ENCODE data around the gene ROCK2.

The ROCK2 gene

GRCh38 chr2:11227595-11227994, 116.8 kb downstream of the ROCK2 start:
- DNase-seq, result no peak

DNA sequence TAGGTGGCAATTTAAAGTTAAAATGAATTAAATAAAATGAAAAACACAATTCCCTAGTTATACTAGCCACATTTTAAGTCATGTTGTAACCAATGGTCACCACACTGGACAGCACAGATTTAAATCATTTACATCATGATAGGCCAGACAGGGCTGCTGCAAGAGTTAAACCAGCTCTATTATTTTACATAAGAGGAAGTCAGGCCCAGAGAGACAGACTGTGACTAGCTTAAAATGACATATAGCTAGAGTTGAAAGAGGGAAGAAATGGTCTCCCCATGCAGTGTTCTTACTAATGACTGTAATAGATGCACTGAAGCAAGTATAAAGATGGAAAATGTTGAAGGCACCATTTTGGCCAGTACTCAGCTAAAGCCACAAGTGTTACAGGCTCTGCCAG, 119.5 kb downstream of the ROCK2 start:
- DNase-seq, result no peak

DNA sequence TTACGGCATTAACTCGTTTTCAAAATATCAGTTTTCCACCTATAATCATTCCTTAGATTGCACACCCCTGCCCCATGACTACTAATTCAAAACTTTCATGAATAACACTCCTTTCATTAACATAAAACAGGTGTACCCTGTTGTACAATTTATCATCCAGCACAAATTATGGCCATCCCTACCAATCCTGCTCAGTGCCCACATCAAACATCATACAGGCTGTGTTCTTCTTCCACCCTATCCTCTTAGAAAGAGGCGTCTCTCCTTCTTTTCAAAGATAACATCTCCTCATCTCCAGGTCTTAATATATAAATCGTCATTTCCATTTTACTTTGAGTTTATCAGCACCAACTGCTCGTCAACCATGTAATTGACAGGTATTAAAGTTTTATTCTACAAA, 121.6 kb downstream of the ROCK2 start:
- no peak for DNase-seq

GRCh38 chr2:11220445-11220844, 124.0 kb downstream of the ROCK2 start:
- no peak for DNase-seq

- no peak for DNase-seq
These were observed 129.0 kb downstream of the ROCK2 start for GRCh38 chr2:11215407-11215806.

GRCh38 chr2:11214770-11215169, 129.7 kb downstream of the ROCK2 start:
- no peak for DNase-seq

GRCh38 chr2:11213975-11214374, 130.5 kb downstream of the ROCK2 start:
- no peak for DNase-seq

DNA sequence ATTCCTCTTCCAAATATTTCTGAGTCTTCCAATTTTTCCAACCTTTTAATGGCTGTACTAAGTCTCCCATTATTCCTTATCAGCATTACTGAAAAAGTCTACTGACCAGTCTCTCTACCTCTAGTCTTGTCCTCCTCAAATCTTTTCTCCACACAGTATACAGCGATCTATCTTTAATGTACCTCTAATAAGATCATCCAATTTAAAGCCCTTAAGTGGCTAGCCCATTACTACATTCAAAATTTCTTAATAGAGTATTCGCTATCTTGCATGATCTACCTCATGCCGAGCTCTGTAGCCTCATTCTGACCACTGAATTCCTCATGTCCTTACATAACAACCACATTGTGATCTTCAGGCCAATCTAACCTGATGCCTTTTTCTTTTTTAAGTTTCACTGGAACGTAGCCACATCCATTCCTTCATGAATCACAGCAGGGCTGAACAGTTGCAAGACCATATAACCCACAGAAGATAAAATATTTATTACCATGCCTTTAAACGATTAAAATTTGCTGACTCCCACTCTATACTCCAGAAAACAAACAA, 131.3 kb downstream of the ROCK2 start:
- no peak for DNase-seq

- no peak for DNase-seq
These were observed 131.8 kb downstream of the ROCK2 start for GRCh38 chr2:11212645-11213044.

DNA sequence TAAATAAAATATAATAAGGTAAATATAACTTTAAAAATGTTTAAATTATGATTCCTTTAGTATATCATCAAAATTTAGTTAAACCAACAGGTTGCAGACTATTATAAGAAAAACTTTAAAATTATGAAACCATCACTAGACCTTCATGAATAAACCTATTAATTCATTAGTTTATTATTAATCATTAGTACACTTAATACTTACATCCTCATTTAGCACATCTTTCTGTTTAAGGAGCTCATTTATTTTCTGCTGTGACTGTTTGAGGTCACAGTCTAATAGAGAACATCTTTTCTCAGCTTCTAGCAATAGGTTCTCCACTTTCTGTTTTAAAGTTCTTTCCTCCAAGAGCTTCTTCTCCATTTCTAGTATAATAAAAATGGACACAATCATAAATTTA, 136.4 kb downstream of the ROCK2 start:
- DNase-seq, result no peak

- no peak for DNase-seq
These were observed 141.0 kb downstream of the ROCK2 start for GRCh38 chr2:11203480-11203879.

- no peak for DNase-seq
These were observed 142.5 kb downstream of the ROCK2 start for GRCh38 chr2:11201969-11202368.

GRCh38 chr2:11200651-11201050, 143.8 kb downstream of the ROCK2 start:
- DNase-seq, result no peak

- no peak for DNase-seq
These were observed 148.2 kb downstream of the ROCK2 start for GRCh38 chr2:11196246-11196645.

DNA sequence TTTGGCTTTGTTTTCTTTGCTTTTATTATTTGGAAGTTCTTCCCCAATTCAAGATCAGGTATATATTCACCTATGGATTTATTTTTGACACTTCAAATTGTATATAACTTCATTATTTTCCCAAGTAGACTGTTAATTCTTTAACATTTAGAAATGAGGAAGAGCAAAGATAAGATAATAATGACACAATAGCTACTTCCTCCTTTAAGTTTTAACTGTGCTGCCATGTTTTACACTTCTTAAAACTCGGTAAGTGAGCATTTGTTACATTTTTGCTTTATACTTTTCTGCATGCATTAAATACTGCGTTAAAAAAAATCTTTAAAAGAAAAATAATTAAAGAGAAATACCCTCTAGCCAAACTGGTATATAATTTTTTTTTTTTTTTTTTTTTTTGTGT, 156.7 kb downstream of the ROCK2 start:
- DNase-seq, result no peak

DNA sequence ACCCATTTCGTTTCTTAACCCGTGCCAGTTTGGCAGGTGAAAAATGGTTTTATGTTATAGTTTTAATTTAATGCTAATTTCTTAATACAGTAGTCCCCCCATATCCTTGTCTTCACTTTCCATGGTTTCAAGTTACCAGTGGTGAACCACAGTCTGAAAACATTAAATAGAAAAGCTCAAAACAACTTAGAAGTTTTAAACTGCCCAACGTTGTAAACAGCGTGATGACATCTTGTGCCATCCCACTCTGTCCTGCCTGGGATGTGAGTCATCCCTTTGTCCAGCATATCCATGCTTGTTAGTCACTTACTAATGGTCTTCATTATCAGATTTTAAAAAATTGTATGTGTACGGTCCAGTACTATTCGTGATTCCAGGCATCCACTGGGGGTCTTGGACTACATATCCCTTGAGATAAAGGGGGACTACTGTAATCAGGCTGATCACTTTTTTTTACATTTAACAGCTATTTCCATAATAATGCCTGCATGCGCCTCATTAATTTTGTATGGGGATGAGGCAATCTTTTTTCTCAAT, 157.3 kb downstream of the ROCK2 start:
- DNase-seq, result no peak

DNA sequence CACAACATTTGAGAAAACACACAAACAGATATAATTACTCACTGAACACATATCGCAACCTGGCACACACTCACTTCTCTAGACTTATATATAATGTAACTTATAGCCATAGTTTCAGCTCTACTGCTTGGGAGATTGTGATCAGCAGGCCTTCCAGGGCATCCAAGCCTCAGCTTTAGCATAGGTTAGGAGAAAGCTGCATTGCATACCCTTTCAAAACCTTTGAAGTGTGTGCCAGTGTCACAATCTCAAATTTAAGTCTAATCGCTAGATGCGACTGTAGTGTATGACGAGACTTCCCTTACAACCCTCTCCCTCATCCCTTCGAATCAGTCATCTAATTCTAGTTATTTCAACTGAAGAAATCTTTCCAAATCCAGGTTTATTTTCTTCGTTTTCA, 158.3 kb downstream of the ROCK2 start:
- DNase-seq, result no peak

- no peak for DNase-seq
These were observed 161.5 kb downstream of the ROCK2 start for GRCh38 chr2:11182951-11183350.

- DNase-seq, result no peak
These were observed 163.8 kb downstream of the ROCK2 start for GRCh38 chr2:11180653-11181052.

DNA sequence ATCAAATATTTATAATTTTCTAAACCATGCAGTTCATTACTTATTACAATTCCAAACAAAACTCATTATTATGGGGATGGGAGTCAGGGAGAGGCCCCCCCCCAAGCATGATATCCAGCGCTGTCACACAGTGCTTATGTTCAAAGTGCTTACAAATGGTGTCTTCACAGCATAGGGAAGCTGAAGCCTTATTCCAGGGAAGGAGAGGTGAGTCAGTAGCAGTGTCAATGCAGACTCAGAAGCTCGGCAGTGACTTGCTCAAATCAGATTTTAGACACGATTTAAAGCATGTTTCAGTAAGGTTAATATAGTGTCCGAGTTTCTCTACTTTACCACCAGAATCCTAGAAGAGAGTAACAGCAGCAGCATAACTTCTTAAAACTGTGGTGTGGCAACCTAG, 164.5 kb downstream of the ROCK2 start:
- DNase-seq, result no peak

DNA sequence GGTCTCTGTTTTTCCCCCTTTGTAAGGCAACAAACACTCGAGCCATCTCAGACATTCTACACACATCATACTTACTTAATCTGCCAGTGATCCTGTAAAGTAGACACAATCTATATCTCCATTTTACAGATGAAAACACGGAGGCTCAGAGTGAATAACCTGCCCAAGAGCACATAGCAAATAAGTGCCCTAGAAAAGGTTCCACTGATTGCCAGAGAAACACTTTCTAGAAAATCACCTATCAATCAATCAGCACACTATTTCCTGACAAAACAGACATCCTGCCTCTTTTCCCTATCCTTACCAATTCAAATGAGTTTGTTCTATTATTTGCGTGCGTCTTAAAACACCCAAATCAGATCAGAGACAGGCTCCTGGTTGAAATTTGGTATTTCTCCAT, 165.2 kb downstream of the ROCK2 start:
- no peak for DNase-seq

DNA sequence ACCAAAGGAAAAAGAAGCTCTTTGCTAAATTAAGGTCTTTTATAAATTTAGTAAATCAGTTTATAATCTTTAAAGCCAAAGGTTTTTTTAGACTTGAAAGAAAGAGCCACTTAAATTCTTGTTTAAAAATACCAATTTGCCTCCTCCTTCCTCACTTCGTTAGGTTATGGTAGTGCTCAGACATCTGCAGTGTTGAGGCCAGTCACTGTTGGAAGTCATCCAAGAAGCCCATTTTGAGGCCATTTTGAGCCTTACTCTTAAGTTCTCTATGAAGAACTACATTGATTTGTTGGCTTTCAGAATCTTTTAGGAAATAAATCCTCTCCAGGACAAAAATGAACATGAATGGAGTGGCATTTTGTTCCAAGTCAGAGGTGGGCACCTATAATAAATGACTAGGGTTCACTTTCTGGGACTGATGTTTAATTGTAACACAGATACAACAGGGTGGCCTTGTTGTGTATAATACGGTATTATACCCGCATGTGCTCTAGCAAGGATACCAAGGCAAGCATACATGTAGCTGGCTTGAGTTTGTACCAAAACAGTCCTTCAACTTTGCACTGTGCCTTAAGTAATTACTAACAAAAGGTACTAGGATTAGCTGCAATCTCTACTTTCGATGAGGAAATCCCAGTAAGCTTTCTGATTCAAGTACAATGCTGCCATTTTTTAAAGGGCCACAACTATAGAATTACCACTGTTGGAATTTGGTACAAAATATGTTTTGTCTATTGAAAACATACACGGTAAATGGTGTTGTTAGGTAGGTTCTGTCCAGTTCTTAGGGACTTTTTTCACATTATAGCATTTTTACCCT, 166.4 kb downstream of the ROCK2 start:
- DNase-seq, result peak in 1 of 2 experiments; percentile 44

DNA sequence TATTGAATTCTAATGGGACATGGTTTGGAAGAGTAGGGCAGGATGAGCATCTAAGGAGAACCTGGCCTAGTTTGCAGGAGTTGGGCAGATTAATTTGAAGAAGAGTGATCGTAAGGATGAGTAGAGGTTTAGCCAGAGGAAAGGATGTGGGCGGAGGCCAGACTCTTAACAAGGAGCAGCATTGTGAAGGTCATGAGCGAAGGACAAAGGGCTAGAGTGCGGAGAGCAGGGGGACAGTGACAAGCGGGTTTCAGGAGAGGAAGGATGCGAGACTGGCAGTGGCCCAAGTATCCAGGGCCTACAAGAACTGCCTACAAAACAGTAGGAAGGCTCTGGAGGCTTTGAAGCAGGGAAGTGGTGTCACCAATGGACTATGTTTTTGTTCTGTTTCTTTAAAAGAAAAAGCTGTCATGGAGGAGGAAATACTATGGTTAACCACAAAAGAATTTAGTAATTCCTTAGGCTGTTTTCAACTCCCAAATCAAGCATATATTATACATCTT, 169.1 kb downstream of the ROCK2 start:
- no peak for DNase-seq

- DNase-seq, result no peak
These were observed 170.2 kb downstream of the ROCK2 start for GRCh38 chr2:11174222-11174621.

Measured in NCI-H2081 (cell line).